Measurements from ENCODE around the gene ASTN2. TPM values are rescaled to one million over a fixed set of nuclear protein-coding genes. Genes with fewer than 3 reads are reported as not detected.
A peak's percentile ranks its signal among the peaks of the same experiment; 100 is the strongest.

ASTN2 gene
- total RNA-seq, 2 donors from 2014 or later = 2.2 to 5.1 TPM

DNA sequence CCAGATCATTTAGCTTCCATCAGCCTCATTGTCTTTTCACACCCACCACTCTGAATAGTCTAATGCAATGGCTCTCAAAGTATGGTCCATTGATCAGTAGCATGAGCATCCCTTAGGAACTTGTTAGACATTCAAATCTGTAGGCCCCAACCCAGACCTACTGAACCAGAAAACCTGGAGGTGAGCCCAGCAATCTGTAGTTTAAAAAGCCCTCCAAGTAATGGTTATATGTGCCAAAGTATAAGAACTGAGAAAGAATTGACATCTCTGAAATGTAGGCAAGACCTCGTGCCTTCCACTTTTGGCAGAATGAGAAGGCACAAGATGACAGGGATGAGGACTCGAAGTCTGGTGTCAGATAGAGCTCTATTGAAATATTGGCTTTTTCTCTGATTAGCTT is 460.1 kb downstream of the ASTN2 start:
- no peak for DNase-seq (ENCODE audit: low spot score)
- Mint-ChIP-seq H3K27me3 (no peaks in the 10 kb centered on the region), H3K9me3 (peaks cover 3% of the 10 kb centered on the region), H3K27ac (no peak overlapping the region), H3K4me1 (ENCODE audit: low read depth in 2 of 2) (no peaks in the 10 kb centered on the region), H3K4me3 (no peak overlapping the region), H3K36me3 (no peaks in the 10 kb centered on the region)
- no peak for ATAC-seq

DNA sequence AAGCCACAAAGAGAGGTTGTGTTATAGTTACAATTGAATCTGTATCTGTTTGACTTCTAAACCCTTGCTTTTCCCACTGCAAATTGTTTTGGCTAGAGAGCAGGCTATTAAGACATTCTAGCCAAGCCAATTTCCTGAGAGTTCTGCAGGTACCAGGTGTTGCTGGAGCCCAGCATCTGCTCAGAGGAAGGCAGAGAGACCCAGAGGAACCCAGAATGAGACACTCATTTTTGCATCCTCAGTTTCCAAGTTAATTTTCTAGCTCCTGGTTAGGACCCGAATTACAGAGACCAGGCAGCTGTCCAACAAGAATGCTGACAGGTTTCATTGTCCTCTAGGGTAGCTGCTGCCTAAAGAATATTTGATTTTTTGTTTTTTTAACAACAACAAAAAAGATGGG is 461.6 kb downstream of the ASTN2 start:
- no peaks in the 10 kb centered on the region for H3K4me1 Mint-ChIP-seq (ENCODE audit: low read depth in 2 of 2)
- no peaks in the 10 kb centered on the region for H3K36me3 Mint-ChIP-seq
- H3K27ac Mint-ChIP-seq = no peak overlapping the region
- peaks cover 7% of the 10 kb centered on the region for H3K9me3 Mint-ChIP-seq
- no peaks in the 10 kb centered on the region for H3K27me3 Mint-ChIP-seq
- DNase-seq (ENCODE audit: low spot score) (no peak), ATAC-seq (no peak)
- H3K4me3 Mint-ChIP-seq = no peak overlapping the region

DNA sequence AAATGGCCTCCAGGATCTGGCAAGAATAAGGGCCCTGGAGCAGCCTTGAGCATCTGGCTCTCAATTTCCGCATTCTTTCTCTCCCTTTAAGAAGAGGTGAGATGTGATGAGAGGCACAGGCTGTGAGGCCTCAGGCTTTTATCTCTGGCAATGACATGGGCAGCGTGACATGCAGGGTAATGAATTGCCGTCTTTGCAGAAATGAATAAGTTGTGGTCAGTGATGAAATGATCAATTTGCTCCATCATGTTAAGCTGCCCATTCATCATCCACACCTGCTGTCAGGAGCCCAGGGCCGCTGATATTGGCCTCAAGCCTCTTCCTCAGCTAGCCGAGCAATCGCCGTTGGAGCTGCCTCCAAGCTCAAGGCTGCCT is 462.4 kb downstream of the ASTN2 start:
- no peak for ATAC-seq
- H3K27ac Mint-ChIP-seq = no peak overlapping the region
- no peak for DNase-seq (ENCODE audit: low spot score)
- H3K27me3 Mint-ChIP-seq = no peaks in the 10 kb centered on the region
- no peaks in the 10 kb centered on the region for H3K4me1 Mint-ChIP-seq (ENCODE audit: low read depth in 2 of 2)
- no peak overlapping the region for H3K4me3 Mint-ChIP-seq
- no peaks in the 10 kb centered on the region for H3K36me3 Mint-ChIP-seq
- H3K9me3 Mint-ChIP-seq = peaks cover 7% of the 10 kb centered on the region

DNA sequence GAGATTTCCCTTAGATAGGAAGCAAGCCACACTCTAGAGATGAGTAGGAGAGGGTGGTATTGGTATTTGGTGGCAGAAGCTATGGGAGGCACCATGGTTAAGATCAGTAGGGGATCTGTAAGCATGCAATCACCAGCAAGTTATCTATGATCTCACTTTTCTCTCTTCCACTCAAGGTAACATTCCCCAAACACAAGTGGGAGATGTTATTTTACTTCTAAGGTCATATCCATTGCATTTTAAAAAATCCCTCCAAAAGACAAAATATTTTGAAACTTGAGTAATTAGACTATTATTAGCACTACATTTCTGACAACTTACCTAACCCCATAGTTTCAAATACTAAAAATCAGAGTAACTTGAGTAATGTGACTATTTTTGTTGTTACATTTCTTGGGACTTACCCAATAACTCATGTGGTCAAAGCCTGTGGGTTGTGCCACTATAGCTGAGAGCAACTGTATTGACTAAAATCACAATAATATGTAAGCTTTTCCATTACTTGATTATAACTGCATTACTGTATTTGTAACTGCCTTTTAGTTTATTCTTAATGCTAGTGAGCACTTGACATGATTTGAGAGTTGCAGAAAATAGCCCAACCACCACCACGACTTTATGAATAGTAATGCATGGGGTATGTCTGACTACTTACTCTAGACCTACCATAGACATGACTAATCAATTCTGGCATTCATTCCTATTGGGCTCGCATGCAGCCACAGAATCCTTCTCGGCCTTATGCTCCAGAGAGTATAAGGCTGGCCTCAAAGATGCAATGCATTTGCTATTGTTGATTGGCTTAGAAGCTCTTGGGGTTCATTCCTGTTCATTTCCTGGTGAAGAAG is 463.0 kb downstream of the ASTN2 start:
- DNase-seq (ENCODE audit: low spot score) (no peak), ATAC-seq (peak in 1 of 2 donors; percentile 46)
- no peak overlapping the region for H3K27ac Mint-ChIP-seq
- peaks cover 7% of the 10 kb centered on the region for H3K9me3 Mint-ChIP-seq
- no peak overlapping the region for H3K4me3 Mint-ChIP-seq
- H3K4me1 Mint-ChIP-seq (ENCODE audit: low read depth in 2 of 2) = no peaks in the 10 kb centered on the region
- H3K27me3 Mint-ChIP-seq = no peaks in the 10 kb centered on the region
- H3K36me3 Mint-ChIP-seq = no peaks in the 10 kb centered on the region

GRCh38 chr9:116945817-116946216 is 469.0 kb downstream of the ASTN2 start:
- Mint-ChIP-seq H3K4me1 (ENCODE audit: low read depth in 2 of 2) (no peaks in the 10 kb centered on the region), H3K27me3 (no peaks in the 10 kb centered on the region), H3K4me3 (no peak overlapping the region), H3K36me3 (no peaks in the 10 kb centered on the region), H3K27ac (no peak overlapping the region), H3K9me3 (peaks cover 11% of the 10 kb centered on the region)
- ATAC-seq = no peak
- DNase-seq (ENCODE audit: low spot score) = no peak

DNA sequence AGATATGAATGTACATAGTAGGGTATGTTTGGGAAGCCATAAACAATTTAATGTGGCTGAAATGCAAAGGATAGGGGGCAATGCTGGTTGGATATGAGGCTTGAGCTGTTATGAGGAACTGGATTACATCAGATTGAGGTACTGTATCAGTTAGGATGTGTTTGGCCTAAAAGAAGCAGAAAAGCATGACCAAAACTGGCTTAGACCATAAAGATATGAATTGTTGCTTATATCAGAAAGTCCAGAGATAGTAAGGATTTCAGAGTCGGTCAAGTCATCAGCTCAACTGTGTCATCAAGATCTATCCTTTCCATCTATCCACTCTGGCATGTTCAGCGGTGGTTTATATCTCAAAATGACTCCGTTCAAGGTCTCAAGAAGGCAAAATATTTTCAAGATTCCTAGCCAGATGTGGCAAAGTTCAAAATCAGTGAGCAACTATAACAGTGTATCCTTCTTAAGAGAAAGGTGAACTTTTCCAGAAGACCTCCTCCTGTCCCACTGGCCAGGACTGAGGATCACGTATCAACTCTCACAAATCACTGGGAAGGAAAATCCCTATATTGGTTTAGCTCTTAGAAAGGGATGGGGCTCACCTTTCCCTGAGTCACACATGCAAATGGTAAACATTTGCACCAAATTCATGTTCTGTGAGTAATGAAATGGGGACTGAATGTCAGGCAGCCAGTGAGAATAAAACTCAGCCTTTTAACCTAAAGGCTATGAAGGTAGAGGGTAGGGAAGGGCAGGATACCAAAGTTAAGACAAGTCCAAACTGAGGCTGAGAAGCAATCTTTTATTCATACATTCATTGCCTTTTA is 469.9 kb downstream of the ASTN2 start:
- H3K36me3 Mint-ChIP-seq = no peaks in the 10 kb centered on the region
- no peak overlapping the region for H3K4me3 Mint-ChIP-seq
- peaks cover 11% of the 10 kb centered on the region for H3K9me3 Mint-ChIP-seq
- ATAC-seq (no peak), DNase-seq (ENCODE audit: low spot score) (no peak)
- no peak overlapping the region for H3K27ac Mint-ChIP-seq
- no peaks in the 10 kb centered on the region for H3K4me1 Mint-ChIP-seq (ENCODE audit: low read depth in 2 of 2)
- H3K27me3 Mint-ChIP-seq = no peaks in the 10 kb centered on the region

DNA sequence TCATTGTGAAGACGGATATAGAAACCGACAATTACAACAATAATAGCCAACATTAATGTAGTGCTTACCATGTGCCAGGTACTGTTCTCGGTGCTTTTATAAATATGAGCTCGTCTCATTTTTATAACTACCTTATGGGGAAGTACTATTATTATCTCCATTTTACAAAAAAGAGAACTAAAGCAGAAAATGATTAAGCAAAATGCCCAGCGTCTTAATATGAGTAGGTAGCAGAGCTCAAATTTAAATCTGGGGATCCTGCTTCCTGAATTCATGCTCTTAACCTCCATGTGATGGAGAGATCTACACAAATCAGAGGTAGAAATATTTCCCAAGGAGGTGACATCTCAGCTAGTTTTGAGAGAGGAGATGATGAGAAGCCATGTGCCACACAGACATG is 470.9 kb downstream of the ASTN2 start:
- H3K36me3 Mint-ChIP-seq = no peaks in the 10 kb centered on the region
- no peak overlapping the region for H3K4me3 Mint-ChIP-seq

GRCh38 chr9:116942593-116943061 is 472.2 kb downstream of the ASTN2 start:
- no peaks in the 10 kb centered on the region for H3K36me3 Mint-ChIP-seq
- DNase-seq (ENCODE audit: low spot score) = no peak

More for the DNA sequence above, 470.9 kb downstream of the ASTN2 start:
- ATAC-seq (no peak), DNase-seq (ENCODE audit: low spot score) (no peak)
- no peaks in the 10 kb centered on the region for H3K4me1 Mint-ChIP-seq (ENCODE audit: low read depth in 2 of 2)
- H3K27me3 Mint-ChIP-seq = no peaks in the 10 kb centered on the region
- H3K27ac Mint-ChIP-seq = no peak overlapping the region
- H3K9me3 Mint-ChIP-seq = peaks cover 7% of the 10 kb centered on the region

DNA sequence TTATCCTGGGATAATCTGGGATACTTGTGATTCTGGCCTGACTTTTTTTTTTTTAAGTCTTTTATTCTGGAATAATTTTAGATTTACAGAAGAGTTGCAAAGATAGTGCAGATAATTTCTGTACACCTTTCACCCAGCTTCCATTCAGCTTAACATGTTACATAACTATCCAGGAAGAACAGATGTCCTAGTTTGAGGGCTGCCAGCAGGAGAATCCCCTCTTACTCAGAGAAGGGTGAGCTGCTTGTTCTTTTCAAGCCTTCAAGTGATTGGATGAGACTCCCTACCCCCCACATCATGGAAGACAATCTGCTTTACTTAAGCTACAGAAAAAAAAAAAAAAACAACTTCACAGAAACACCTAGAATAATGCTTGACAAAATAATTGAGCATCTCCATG is 473.6 kb downstream of the ASTN2 start:
- Mint-ChIP-seq H3K4me3 (no peak overlapping the region), H3K27ac (no peak overlapping the region)
- no peak for ATAC-seq

More at GRCh38 chr9:116942593-116943061, 472.2 kb downstream of the ASTN2 start:
- Mint-ChIP-seq H3K27me3 (no peaks in the 10 kb centered on the region), H3K27ac (no peak overlapping the region), H3K4me1 (ENCODE audit: low read depth in 2 of 2) (no peaks in the 10 kb centered on the region), H3K9me3 (peaks cover 4% of the 10 kb centered on the region), H3K4me3 (no peak overlapping the region)
- no peak for ATAC-seq

GRCh38 chr9:116940614-116941215 is 474.1 kb downstream of the ASTN2 start:
- Mint-ChIP-seq H3K4me3 (no peak overlapping the region), H3K9me3 (peaks cover 12% of the 10 kb centered on the region), H3K27me3 (no peaks in the 10 kb centered on the region), H3K4me1 (ENCODE audit: low read depth in 2 of 2) (peaks cover 0 to 2% of the 10 kb centered on the region in 2 donors), H3K36me3 (no peaks in the 10 kb centered on the region), H3K27ac (no peak overlapping the region)
- ATAC-seq = no peak
- DNase-seq (ENCODE audit: low spot score) = no peak

More for the DNA sequence above, 473.6 kb downstream of the ASTN2 start:
- Mint-ChIP-seq H3K36me3 (no peaks in the 10 kb centered on the region), H3K27me3 (no peaks in the 10 kb centered on the region), H3K9me3 (peaks cover 9% of the 10 kb centered on the region), H3K4me1 (ENCODE audit: low read depth in 2 of 2) (peaks cover 0 to under 1% of the 10 kb centered on the region in 2 donors)
- no peak for DNase-seq (ENCODE audit: low spot score)

GRCh38 chr9:116939614-116940013 is 475.2 kb downstream of the ASTN2 start:
- Mint-ChIP-seq H3K27me3 (no peaks in the 10 kb centered on the region), H3K9me3 (peaks cover 9% of the 10 kb centered on the region), H3K4me3 (no peak overlapping the region), H3K4me1 (ENCODE audit: low read depth in 2 of 2) (peaks cover 0 to 2% of the 10 kb centered on the region in 2 donors), H3K36me3 (no peaks in the 10 kb centered on the region), H3K27ac (no peak overlapping the region)
- no peak for ATAC-seq
- DNase-seq (ENCODE audit: low spot score) = no peak

GRCh38 chr9:116939161-116939560 is 475.7 kb downstream of the ASTN2 start:
- H3K27ac Mint-ChIP-seq = no peak overlapping the region
- H3K9me3 Mint-ChIP-seq = peaks cover 9% of the 10 kb centered on the region
- no peak for ATAC-seq
- no peaks in the 10 kb centered on the region for H3K36me3 Mint-ChIP-seq
- H3K27me3 Mint-ChIP-seq = no peaks in the 10 kb centered on the region
- no peak for DNase-seq (ENCODE audit: low spot score)
- no peak overlapping the region for H3K4me3 Mint-ChIP-seq
- H3K4me1 Mint-ChIP-seq (ENCODE audit: low read depth in 2 of 2) = peaks cover 0 to 2% of the 10 kb centered on the region in 2 donors

GRCh38 chr9:116937361-116937760 is 477.5 kb downstream of the ASTN2 start:
- Mint-ChIP-seq H3K4me1 (ENCODE audit: low read depth in 2 of 2) (peaks cover 0 to 2% of the 10 kb centered on the region in 2 donors), H3K27me3 (no peaks in the 10 kb centered on the region), H3K9me3 (peaks cover 11% of the 10 kb centered on the region), H3K36me3 (no peaks in the 10 kb centered on the region), H3K27ac (no peak overlapping the region), H3K4me3 (no peak overlapping the region)
- DNase-seq (ENCODE audit: low spot score) (no peak), ATAC-seq (no peak)
